ENCODE measurements around the gene LRRC18. TPM values are rescaled to one million over a fixed set of nuclear protein-coding genes. Genes with fewer than 3 reads are reported as not detected.

The LRRC18 gene
- total RNA-seq, 1 donor from 2014 or later, result 3.3 TPM

GRCh38 chr10:48957361-48958151 is 17.9 kb upstream of the LRRC18 start:
- H3K4me3 ChIP-seq, result no peak overlapping the region
- no peaks in the 10 kb centered on the region for H3K27me3 ChIP-seq (ENCODE audit: low read depth)
- H3K4me1 ChIP-seq, result no peaks in the 10 kb centered on the region
- no peak for TF ChIP-seq CTCF (IDR thresholded peaks at IDR 0.05)
- ATAC-seq, result peak in 1 of 2 donors; percentile 10
- H3K9me3 ChIP-seq, result no peaks in the 10 kb centered on the region
- intact Hi-C loops (cut with DNase I), result no loop called here
- no peak for DNase-seq
- no peaks in the 10 kb centered on the region for H3K36me3 ChIP-seq
- H3K27ac ChIP-seq, result no peak overlapping the region

- Histone ChIP-seq H3K4me3 (no peak overlapping the region), H3K27me3 (ENCODE audit: low read depth) (no peaks in the 10 kb centered on the region), H3K27ac (no peak overlapping the region), H3K9me3 (no peaks in the 10 kb centered on the region), H3K4me1 (no peaks in the 10 kb centered on the region), H3K36me3 (no peaks in the 10 kb centered on the region)
- no peak for TF ChIP-seq CTCF (IDR thresholded peaks at IDR 0.05)
- intact Hi-C loops (cut with DNase I), result no loop called here
- no peak for ATAC-seq
- no peak for DNase-seq
These were observed 12.1 kb upstream of the LRRC18 start for GRCh38 chr10:48951707-48952106.

- ATAC-seq (no peak), DNase-seq (no peak)
- Histone ChIP-seq H3K36me3 (no peaks in the 10 kb centered on the region), H3K9me3 (no peaks in the 10 kb centered on the region), H3K4me3 (no peak overlapping the region), H3K27me3 (ENCODE audit: low read depth) (no peaks in the 10 kb centered on the region), H3K27ac (no peak overlapping the region), H3K4me1 (no peaks in the 10 kb centered on the region)
- no peak for TF ChIP-seq CTCF (IDR thresholded peaks at IDR 0.05)
- intact Hi-C loops (cut with DNase I), result no loop called here
These were observed 8.9 kb upstream of the LRRC18 start for GRCh38 chr10:48948470-48949037.

GRCh38 chr10:48947690-48948469 is 8.2 kb upstream of the LRRC18 start:
- Histone ChIP-seq H3K27ac (no peak overlapping the region), H3K9me3 (no peaks in the 10 kb centered on the region), H3K4me1 (no peaks in the 10 kb centered on the region), H3K36me3 (no peaks in the 10 kb centered on the region), H3K4me3 (no peak overlapping the region), H3K27me3 (ENCODE audit: low read depth) (no peaks in the 10 kb centered on the region)
- no peak for TF ChIP-seq CTCF (IDR thresholded peaks at IDR 0.05)
- no peak for DNase-seq
- intact Hi-C loops (cut with DNase I), result no loop called here
- ATAC-seq, result no peak

GRCh38 chr10:48946891-48947500 is 7.4 kb upstream of the LRRC18 start:
- H3K27ac ChIP-seq, result no peak overlapping the region
- intact Hi-C loops (cut with DNase I), result no loop called here

More at GRCh38 chr10:48946891-48947500, 7.4 kb upstream of the LRRC18 start:
- Histone ChIP-seq H3K4me1 (no peaks in the 10 kb centered on the region), H3K9me3 (no peaks in the 10 kb centered on the region), H3K27me3 (ENCODE audit: low read depth) (no peaks in the 10 kb centered on the region), H3K36me3 (no peaks in the 10 kb centered on the region), H3K4me3 (no peak overlapping the region)
- TF ChIP-seq CTCF (IDR thresholded peaks at IDR 0.05), result no peak
- no peak for ATAC-seq
- DNase-seq, result no peak

Measured in lower lobe of right lung (tissue), 2 donors.